ENCODE measurements around the gene NPHP4. TPM values are rescaled to one million over a fixed set of nuclear protein-coding genes. Genes with fewer than 3 reads are reported as not detected.

The NPHP4 gene
- total RNA-seq, 1 experiment from 2014 or later: 20.0 TPM

- POLR2A ChIA-PET: no interaction called here
- no peak for ATAC-seq
These were observed 100.5 kb downstream of the NPHP4 start for GRCh38 chr1:5891736-5892135.

More at GRCh38 chr1:5891736-5892135, 100.5 kb downstream of the NPHP4 start:
- Histone ChIP-seq H3K4me1 (ENCODE audit: control insufficient read depth in 1 of 2, insufficient read depth in 2 of 2, low read length in 2 of 2) (no peaks in the 10 kb centered on the region), H3K36me3 (ENCODE audit: control insufficient read depth in 1 of 2, insufficient read depth in 2 of 2, low read length in 2 of 2) (peaks cover 0 to 3% of the 10 kb centered on the region in 2 experiments; a peak in 1 of 4 replicates), H2AFZ (ENCODE audit: low read depth, low read length, poor library complexity, severe bottlenecking) (no peak overlapping the region), H3K27me3 (ENCODE audit: insufficient read depth, low read length) (no peaks in the 10 kb centered on the region), H3K4me3 (replicated peaks in 1 of 2; ENCODE audit: low read depth in 1 of 2, low read length in 2 of 2) (no peak overlapping the region), H3K4me2 (ENCODE audit: low read length) (no peak overlapping the region), H4K20me1 (ENCODE audit: insufficient read depth) (no peaks in the 10 kb centered on the region), H3K9me3 (ENCODE audit: control insufficient read depth in 1 of 2, insufficient read depth in 1 of 2, low read depth in 1 of 2, low read length in 2 of 2) (no peaks in the 10 kb centered on the region), H3K9me2 (ENCODE audit: insufficient read depth) (no peaks in the 10 kb centered on the region), H3K9ac (ENCODE audit: low read length) (no peak overlapping the region), H3K27ac (ENCODE audit: low read depth, low read length) (no peak overlapping the region), H3K79me2 (ENCODE audit: insufficient read depth, low read length) (no peaks in the 10 kb centered on the region)
- no peak for DNase-seq (ENCODE audit: low read depth, low spot score)
- intact Hi-C loops (cut with micrococcal nuclease): no loop called here
- TF ChIP-seq ZFX (IDR thresholded peaks at IDR 0.05) (no peak), JUND (IDR thresholded peaks at IDR 0.05) (no peak), SIN3A (IDR thresholded peaks at IDR 0.05; ENCODE audit: low read depth) (no peak), SRF (IDR thresholded peaks at IDR 0.05; ENCODE audit: low read depth) (no peak), YY1 (IDR thresholded peaks at IDR 0.05; ENCODE audit: extremely low read depth, insufficient replicate concordance, low read depth, low read length) (no peak), CBX3 (IDR thresholded peaks at IDR 0.05; ENCODE audit: low read depth) (no peak), SP1 (IDR thresholded peaks at IDR 0.05; ENCODE audit: low read depth) (no peak), POLR2AphosphoS5 (IDR thresholded peaks at IDR 0.05; ENCODE audit: low read depth, low read length) (no peak), ZNF274 (IDR thresholded peaks at IDR 0.05; ENCODE audit: low read depth, low read length) (no peak), ELF1 (IDR thresholded peaks at IDR 0.05; ENCODE audit: borderline replicate concordance, low read depth) (no peak), EZH2 (IDR thresholded peaks at IDR 0.05) (no peak), TCF7L2 (IDR thresholded peaks at IDR 0.05; ENCODE audit: borderline replicate concordance, extremely low read depth, insufficient read depth, insufficient read length) (no peak)
- TF ChIP-seq, protein P1, sequence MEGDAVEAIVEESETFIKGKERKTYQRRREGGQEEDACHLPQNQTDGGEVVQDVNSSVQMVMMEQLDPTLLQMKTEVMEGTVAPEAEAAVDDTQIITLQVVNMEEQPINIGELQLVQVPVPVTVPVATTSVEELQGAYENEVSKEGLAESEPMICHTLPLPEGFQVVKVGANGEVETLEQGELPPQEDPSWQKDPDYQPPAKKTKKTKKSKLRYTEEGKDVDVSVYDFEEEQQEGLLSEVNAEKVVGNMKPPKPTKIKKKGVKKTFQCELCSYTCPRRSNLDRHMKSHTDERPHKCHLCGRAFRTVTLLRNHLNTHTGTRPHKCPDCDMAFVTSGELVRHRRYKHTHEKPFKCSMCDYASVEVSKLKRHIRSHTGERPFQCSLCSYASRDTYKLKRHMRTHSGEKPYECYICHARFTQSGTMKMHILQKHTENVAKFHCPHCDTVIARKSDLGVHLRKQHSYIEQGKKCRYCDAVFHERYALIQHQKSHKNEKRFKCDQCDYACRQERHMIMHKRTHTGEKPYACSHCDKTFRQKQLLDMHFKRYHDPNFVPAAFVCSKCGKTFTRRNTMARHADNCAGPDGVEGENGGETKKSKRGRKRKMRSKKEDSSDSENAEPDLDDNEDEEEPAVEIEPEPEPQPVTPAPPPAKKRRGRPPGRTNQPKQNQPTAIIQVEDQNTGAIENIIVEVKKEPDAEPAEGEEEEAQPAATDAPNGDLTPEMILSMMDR (IDR thresholded peaks at IDR 0.05 in 2 of 3, conservative IDR thresholded peaks at IDR 0.05 in 1 of 3; ENCODE audit: borderline replicate concordance in 1 of 3, insufficient read depth in 1 of 3, low read depth in 2 of 3, low read length in 2 of 3): no peak
- ChIA-PET RAD21 (ENCODE audit: low non-redundant PET in 1 of 2, low total read pairs in 2 of 2, uncharacterized antibody in 2 of 2, unreplicated experiment in 2 of 2) (interaction anchor here in 1 of 2 experiments (0.6 kb wide), 1 partner anchor 85 kb away, joined by 3 read pairs; no protein-coding TSS in a partner anchor), CTCF (no interaction called here)
- no TSS peak for BruUV-seq (replicated peaks)
